GM18505 (cell line): ENCODE data around the gene PAN3.

ENCODE experiments used
- ATAC-seq: cut with Tn5 transposase; IDR thresholded peaks from one replicate; pipeline ENCODE4 v1.9.1; 2021; ENCODE audit not compliant: unreplicated experiment
- POLR2A ChIP-seq: IDR thresholded peaks from 4 replicates; pipeline ENCODE4 v1.6.1; 2011; ENCODE audit warnings: borderline replicate concordance; ENCODE audit not compliant: insufficient read depth, insufficient read length; ENCODE audit errors: extremely low read depth

Gene PAN3

GRCh38 chr13:28258417-28258816, 120.1 kb downstream of the PAN3 start:
- ATAC-seq = no peak
- TF ChIP-seq POLR2A = no peak

GRCh38 chr13:28267497-28267896, 129.2 kb downstream of the PAN3 start:
- ATAC-seq = no peak
- no peak for TF ChIP-seq POLR2A

- ATAC-seq = peak; percentile 98
Observed at GRCh38 chr13:28268800-28269223, 130.5 kb downstream of the PAN3 start.

GRCh38 chr13:28271056-28271840, 132.9 kb downstream of the PAN3 start:
- no peak for TF ChIP-seq POLR2A
- ATAC-seq = no peak

More at GRCh38 chr13:28268800-28269223, 130.5 kb downstream of the PAN3 start:
- no peak for TF ChIP-seq POLR2A

- ATAC-seq = no peak
- TF ChIP-seq POLR2A = no peak
Observed at GRCh38 chr13:28273919-28274318, 135.6 kb downstream of the PAN3 start.

- TF ChIP-seq POLR2A = no peak
- no peak for ATAC-seq
Observed at GRCh38 chr13:28282451-28282850, 144.1 kb downstream of the PAN3 start.

- ATAC-seq = no peak
- TF ChIP-seq POLR2A = no peak
Observed at GRCh38 chr13:28283600-28283999, 145.3 kb downstream of the PAN3 start.

GRCh38 chr13:28286263-28286662, 147.9 kb downstream of the PAN3 start:
- ATAC-seq = peak; percentile 65
- no peak for TF ChIP-seq POLR2A

GRCh38 chr13:28297341-28297740, 159.0 kb downstream of the PAN3 start:
- TF ChIP-seq POLR2A = no peak
- ATAC-seq = no peak

GRCh38 chr13:28299916-28300315, 161.6 kb downstream of the PAN3 start:
- ATAC-seq = no peak
- no peak for TF ChIP-seq POLR2A

GRCh38 chr13:28301839-28302238, 163.5 kb downstream of the PAN3 start:
- TF ChIP-seq POLR2A = no peak
- ATAC-seq = no peak

GRCh38 chr13:28306325-28306724, 168.0 kb downstream of the PAN3 start:
- TF ChIP-seq POLR2A = no peak
- no peak for ATAC-seq

GRCh38 chr13:28313579-28313978, 175.2 kb downstream of the PAN3 start:
- no peak for ATAC-seq
- TF ChIP-seq POLR2A = no peak

GRCh38 chr13:28314879-28315278, 176.5 kb downstream of the PAN3 start:
- ATAC-seq = no peak
- TF ChIP-seq POLR2A = no peak
